A549 (cell line): ENCODE measurements around the gene LRRC17.
"Not testable (repeated sequence)": the region's sequence is repeated elsewhere in the genome, so short reads cannot be mapped to it uniquely, and the experiment has no call there.

Source experiments
- BHLHE40 ChIP-seq: IDR thresholded peaks from 2 replicates; pipeline ENCODE4 v1.6.1; 2012; ENCODE audit warnings: low read depth, low read length, inconsistent platforms
- CHD4 ChIP-seq: fragments of 200-600 bp; sonication (generic); IDR thresholded peaks from 2 replicates; pipeline ENCODE4 v1.6.1; 2016; ENCODE audit warnings: antibody characterized with exemption, mild to moderate bottlenecking, borderline replicate concordance
- CTCF ChIP-seq: fragments of >200 bp; sonication (Bioruptor Twin); formaldehyde crosslinking; IDR thresholded peaks from 3 replicates; pipeline ENCODE4 v1.5.1; 2016
- ESRRA ChIP-seq: fragments of 150-350 bp; IDR thresholded peaks from 2 replicates; pipeline ENCODE4 v1.6.1; 2014; ENCODE audit warnings: mild to moderate bottlenecking, low read length, borderline replicate concordance
- JUNB ChIP-seq: fragments of >200 bp; sonication (Bioruptor Twin); formaldehyde crosslinking; IDR thresholded peaks from 2 replicates; pipeline ENCODE4 v1.6.1; 2016
- PHF8 ChIP-seq: fragments of 200-600 bp; sonication (generic); IDR thresholded peaks from 2 replicates; pipeline ENCODE4 v1.6.1; 2016; ENCODE audit warnings: low read depth, mild to moderate bottlenecking, antibody characterized with exemption, moderate library complexity, borderline replicate concordance
- POLR2A ChIP-seq: IDR thresholded peaks from 2 replicates; pipeline ENCODE4 v1.6.1; 2012; ENCODE audit warnings: mild to moderate bottlenecking, low read length
- RCOR1 ChIP-seq: fragments of 150-350 bp; IDR thresholded peaks from 2 replicates; pipeline ENCODE4 v1.6.1; 2014; ENCODE audit warnings: antibody characterized with exemption, low read length, low read depth
- SMC3 ChIP-seq: fragments of >200 bp; sonication (Bioruptor Twin); formaldehyde crosslinking; IDR thresholded peaks from 3 replicates; pipeline ENCODE4 v1.6.1; 2018; ENCODE audit warnings: inconsistent platforms
- TP53 ChIP-seq: fragments of 250-450 bp; sonication (Bioruptor Pico); IDR thresholded peaks from 2 replicates; pipeline ENCODE4 v1.5.0; 2021; ENCODE audit warnings: mild to moderate bottlenecking, moderate library complexity
- ZNF302 ChIP-seq: fragments of 250-450 bp; sonication (Bioruptor Pico); IDR thresholded peaks from 2 replicates; pipeline ENCODE4 v1.9.0; 2021; ENCODE audit warnings: inconsistent platforms, mild to moderate bottlenecking, moderate library complexity
- TF ChIP-seq, protein P1 (sequence below): fragments of 150-350 bp; IDR thresholded peaks from 2 replicates; pipeline ENCODE4 v1.6.1; 2014; ENCODE audit warnings: low read depth, mild to moderate bottlenecking, low read length
- TF ChIP-seq, protein P2 (sequence below): IDR thresholded peaks from 2 replicates; pipeline ENCODE4 v1.6.1; 2012
- TF ChIP-seq, protein P3 (sequence below): fragments of 250-450 bp; sonication (Bioruptor Pico); IDR thresholded peaks from 2 replicates; pipeline ENCODE4 v1.5.0; 2021; ENCODE audit warnings: mild to moderate bottlenecking, moderate library complexity, borderline replicate concordance

DNA sequence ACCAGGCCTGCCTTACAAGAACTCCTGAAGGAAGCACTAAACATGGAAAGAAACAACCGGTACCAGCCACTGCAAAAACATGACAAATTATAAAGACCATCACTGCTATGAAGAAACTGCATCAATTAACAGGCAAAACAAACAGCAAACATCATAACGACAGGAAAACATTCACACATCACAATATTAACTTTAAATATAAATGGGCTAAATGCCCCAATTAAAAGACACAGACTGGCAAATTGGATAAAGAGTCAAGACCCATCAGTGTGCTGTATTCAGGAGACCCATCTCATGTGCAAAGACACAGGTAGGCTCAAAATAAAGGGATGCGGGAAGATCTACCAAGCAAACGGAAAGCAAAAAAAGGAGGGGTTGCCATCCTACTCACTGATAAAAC, 41.6 kb downstream of the LRRC17 start:
- TF ChIP-seq JUNB; PHF8; CTCF; ZNF302 (CRISPR knock-in tag); SMC3; BHLHE40; ESRRA; CHD4; POLR2A; RCOR1; TP53: not testable (repeated sequence)
- TF ChIP-seq, protein P1, sequence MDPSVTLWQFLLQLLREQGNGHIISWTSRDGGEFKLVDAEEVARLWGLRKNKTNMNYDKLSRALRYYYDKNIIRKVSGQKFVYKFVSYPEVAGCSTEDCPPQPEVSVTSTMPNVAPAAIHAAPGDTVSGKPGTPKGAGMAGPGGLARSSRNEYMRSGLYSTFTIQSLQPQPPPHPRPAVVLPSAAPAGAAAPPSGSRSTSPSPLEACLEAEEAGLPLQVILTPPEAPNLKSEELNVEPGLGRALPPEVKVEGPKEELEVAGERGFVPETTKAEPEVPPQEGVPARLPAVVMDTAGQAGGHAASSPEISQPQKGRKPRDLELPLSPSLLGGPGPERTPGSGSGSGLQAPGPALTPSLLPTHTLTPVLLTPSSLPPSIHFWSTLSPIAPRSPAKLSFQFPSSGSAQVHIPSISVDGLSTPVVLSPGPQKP = not testable (repeated sequence)
- TF ChIP-seq, protein P2, sequence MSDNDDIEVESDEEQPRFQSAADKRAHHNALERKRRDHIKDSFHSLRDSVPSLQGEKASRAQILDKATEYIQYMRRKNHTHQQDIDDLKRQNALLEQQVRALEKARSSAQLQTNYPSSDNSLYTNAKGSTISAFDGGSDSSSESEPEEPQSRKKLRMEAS = not testable (repeated sequence)
- TF ChIP-seq, protein P3, sequence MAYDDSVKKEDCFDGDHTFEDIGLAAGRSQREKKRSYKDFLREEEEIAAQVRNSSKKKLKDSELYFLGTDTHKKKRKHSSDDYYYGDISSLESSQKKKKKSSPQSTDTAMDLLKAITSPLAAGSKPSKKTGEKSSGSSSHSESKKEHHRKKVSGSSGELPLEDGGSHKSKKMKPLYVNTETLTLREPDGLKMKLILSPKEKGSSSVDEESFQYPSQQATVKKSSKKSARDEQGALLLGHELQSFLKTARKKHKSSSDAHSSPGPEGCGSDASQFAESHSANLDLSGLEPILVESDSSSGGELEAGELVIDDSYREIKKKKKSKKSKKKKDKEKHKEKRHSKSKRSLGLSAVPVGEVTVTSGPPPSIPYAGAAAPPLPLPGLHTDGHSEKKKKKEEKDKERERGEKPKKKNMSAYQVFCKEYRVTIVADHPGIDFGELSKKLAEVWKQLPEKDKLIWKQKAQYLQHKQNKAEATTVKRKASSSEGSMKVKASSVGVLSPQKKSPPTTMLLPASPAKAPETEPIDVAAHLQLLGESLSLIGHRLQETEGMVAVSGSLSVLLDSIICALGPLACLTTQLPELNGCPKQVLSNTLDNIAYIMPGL (CRISPR knock-in tag) = not testable (repeated sequence)
